H1 (cell line): ENCODE measurements around the gene KLF12.

ENCODE experiments used
- EGR1 ChIP-seq: IDR thresholded peaks from 2 replicates; pipeline ENCODE4 v1.6.1; 2011; ENCODE audit warnings: low read depth, low read length, borderline replicate concordance
- GTF2F1 ChIP-seq: IDR thresholded peaks from 2 replicates; pipeline ENCODE4 v1.6.1; 2012; ENCODE audit warnings: low read depth, low read length, improper control_type of control experiment, borderline replicate concordance
- POLR2A ChIP-seq, 2 experiments: IDR thresholded peaks; 1 replicate in 1 of 2; 2 replicates in 1 of 2; pipeline ENCODE4 v1.6.1; 2011; ENCODE audit warnings: low read depth in 2 of 2, low read length in 2 of 2, mild to moderate bottlenecking in 2 of 2; ENCODE audit errors: control extremely low read depth in 1 of 2
- POU5F1 ChIP-seq: IDR thresholded peaks from 2 replicates; pipeline ENCODE4 v1.6.1; 2011; ENCODE audit warnings: low read depth, mild to moderate bottlenecking, low read length, moderate library complexity
- TCF12 ChIP-seq: IDR thresholded peaks from 2 replicates; pipeline ENCODE4 v1.6.1; 2011; ENCODE audit warnings: low read depth, mild to moderate bottlenecking, low read length
- ZNF274 ChIP-seq: IDR thresholded peaks from 2 replicates; pipeline ENCODE4 v1.7.0; 2012; ENCODE audit warnings: low read length, borderline replicate concordance; ENCODE audit errors: extremely low read depth

DNA sequence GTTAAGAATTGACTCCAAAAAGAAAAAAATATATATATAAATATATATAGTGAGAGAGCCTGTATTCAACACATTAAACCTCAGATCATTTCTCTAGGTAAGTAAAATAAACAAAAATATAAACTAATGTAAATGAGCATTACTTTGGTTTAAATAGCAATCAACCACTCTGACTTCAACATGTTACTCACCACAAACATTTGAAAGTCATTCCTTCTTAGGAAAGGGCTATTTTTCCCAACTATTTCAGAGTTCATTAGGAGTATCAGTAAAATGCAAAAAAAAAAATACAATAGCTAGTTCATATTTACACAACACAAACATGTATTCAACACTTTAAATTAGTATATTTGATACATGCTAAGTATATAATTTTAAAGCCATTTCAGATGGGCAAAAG is 40.5 kb downstream of the KLF12 start:
- TF ChIP-seq GTF2F1 (no peak), ZNF274 (no peak), POU5F1 (no peak), EGR1 (no peak), POLR2A (IDR thresholded peaks at IDR 0.05; ENCODE audit: control extremely low read depth in 1 of 2, low read depth in 2 of 2, low read length in 2 of 2) (no peak), TCF12 (no peak)
